DND-41 (cell line): ENCODE measurements around the gene S100A12.

Experiments
- EZH2 ChIP-seq: IDR thresholded peaks from 3 replicates; pipeline ENCODE4 v1.6.1; 2012; ENCODE audit warnings: borderline replicate concordance, low read depth, mild to moderate bottlenecking, moderate library complexity, low read length, inconsistent platforms; ENCODE audit not compliant: severe bottlenecking
- TF ChIP-seq, protein P1 (sequence below): IDR thresholded peaks from 2 replicates; pipeline ENCODE4 v1.5.1; 2012; ENCODE audit warnings: borderline replicate concordance, low read length, moderate library complexity, mild to moderate bottlenecking; ENCODE audit not compliant: poor library complexity, severe bottlenecking; ENCODE audit errors: extremely low read depth

DNA sequence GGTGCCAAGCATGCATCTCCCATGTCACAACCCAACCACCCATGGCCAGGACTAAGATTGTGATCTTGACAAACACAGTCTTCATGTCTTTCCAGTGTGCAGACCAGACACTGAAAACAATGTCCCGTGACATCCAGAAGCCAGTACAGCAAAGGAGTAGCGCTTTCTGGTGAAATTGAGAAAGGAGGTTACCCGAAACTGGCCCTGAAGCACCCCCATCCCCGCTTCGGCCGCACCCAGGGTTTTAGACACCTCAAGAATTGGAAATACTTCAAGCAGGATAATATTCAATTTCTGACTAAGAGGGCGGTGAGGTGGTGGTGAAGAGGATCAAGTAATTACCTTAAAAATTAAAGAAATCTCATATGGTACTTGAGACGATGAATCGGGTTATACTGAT, 26.0 kb upstream of the S100A12 start:
- TF ChIP-seq, protein P1, sequence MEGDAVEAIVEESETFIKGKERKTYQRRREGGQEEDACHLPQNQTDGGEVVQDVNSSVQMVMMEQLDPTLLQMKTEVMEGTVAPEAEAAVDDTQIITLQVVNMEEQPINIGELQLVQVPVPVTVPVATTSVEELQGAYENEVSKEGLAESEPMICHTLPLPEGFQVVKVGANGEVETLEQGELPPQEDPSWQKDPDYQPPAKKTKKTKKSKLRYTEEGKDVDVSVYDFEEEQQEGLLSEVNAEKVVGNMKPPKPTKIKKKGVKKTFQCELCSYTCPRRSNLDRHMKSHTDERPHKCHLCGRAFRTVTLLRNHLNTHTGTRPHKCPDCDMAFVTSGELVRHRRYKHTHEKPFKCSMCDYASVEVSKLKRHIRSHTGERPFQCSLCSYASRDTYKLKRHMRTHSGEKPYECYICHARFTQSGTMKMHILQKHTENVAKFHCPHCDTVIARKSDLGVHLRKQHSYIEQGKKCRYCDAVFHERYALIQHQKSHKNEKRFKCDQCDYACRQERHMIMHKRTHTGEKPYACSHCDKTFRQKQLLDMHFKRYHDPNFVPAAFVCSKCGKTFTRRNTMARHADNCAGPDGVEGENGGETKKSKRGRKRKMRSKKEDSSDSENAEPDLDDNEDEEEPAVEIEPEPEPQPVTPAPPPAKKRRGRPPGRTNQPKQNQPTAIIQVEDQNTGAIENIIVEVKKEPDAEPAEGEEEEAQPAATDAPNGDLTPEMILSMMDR, result no peak
- no peak for TF ChIP-seq EZH2
